Endothelial cell (in vitro differentiated cells): ENCODE results near the gene TNFRSF8. TPM values are rescaled to one million over a fixed set of nuclear protein-coding genes. Genes with fewer than 3 reads are reported as not detected.
"Not testable (repeated sequence)": the region's sequence is repeated elsewhere in the genome, so short reads cannot be mapped to it uniquely, and the experiment has no call there.

Source experiments
- DNase-seq: peaks from one replicate; pipeline ENCODE4 v3.0.0; 2021; ENCODE audit warnings: low spot score
- H3K27ac Mint-ChIP-seq: one replicate; pipeline ENCODE4 v1.8.0; 2021; ENCODE audit warnings: mixed read lengths, inconsistent platforms; ENCODE audit not compliant: unreplicated experiment
- H3K27me3 Mint-ChIP-seq: one replicate; pipeline ENCODE4 v1.8.0; 2021; ENCODE audit warnings: mild to moderate bottlenecking, moderate library complexity, mixed read lengths, inconsistent platforms; ENCODE audit not compliant: unreplicated experiment
- H3K36me3 Mint-ChIP-seq: one replicate; pipeline ENCODE4 v1.8.0; 2021; ENCODE audit warnings: mild to moderate bottlenecking, low read depth, mixed read lengths, inconsistent platforms; ENCODE audit not compliant: unreplicated experiment
- H3K4me1 Mint-ChIP-seq: one replicate; pipeline ENCODE4 v1.8.0; 2021; ENCODE audit warnings: mild to moderate bottlenecking, mixed read lengths, inconsistent platforms; ENCODE audit not compliant: unreplicated experiment
- H3K4me3 Mint-ChIP-seq: one replicate; pipeline ENCODE4 v1.8.0; 2021; ENCODE audit warnings: mild to moderate bottlenecking, mixed read lengths, inconsistent platforms; ENCODE audit not compliant: unreplicated experiment
- H3K9me3 Mint-ChIP-seq: one replicate; pipeline ENCODE4 v1.8.0; 2021; ENCODE audit warnings: mixed read lengths, inconsistent platforms; ENCODE audit not compliant: unreplicated experiment
- CTCF ChIP-seq: fragments of 200-600 bp; sonication (generic); IDR thresholded peaks from one replicate; pipeline ENCODE4 v1.5.0; 2021; ENCODE audit warnings: antibody characterized with exemption; ENCODE audit not compliant: unreplicated experiment
- total RNA-seq: library from RNA; stranded (reverse); fragmentation: NEBNext Ultra II Directional; extraction: Animal tissue kit (Norgen Biotek cat#: 25700); gene quantifications from one replicate; pipeline ENCODE4 v1.2.1, GENCODE V29; 2021; ENCODE audit not compliant: unreplicated experiment

TNFRSF8 gene
- total RNA-seq, 1 donor from 2014 or later: 1.9 TPM

GRCh38 chr1:12032161-12032621 is 30.9 kb upstream of the TNFRSF8 start:
- H3K4me3 Mint-ChIP-seq: no peak overlapping the region
- no peaks in the 10 kb centered on the region for H3K9me3 Mint-ChIP-seq
- peaks cover 11% of the 10 kb centered on the region for H3K4me1 Mint-ChIP-seq
- no peak for TF ChIP-seq CTCF
- no peak overlapping the region for H3K27ac Mint-ChIP-seq
- H3K36me3 Mint-ChIP-seq: peaks cover 14% of the 10 kb centered on the region
- peaks cover under 1% of the 10 kb centered on the region for H3K27me3 Mint-ChIP-seq
- no peak for DNase-seq

- not testable (repeated sequence) for DNase-seq, H3K4me1 Mint-ChIP-seq, H3K27ac Mint-ChIP-seq, H3K4me3 Mint-ChIP-seq, H3K36me3 Mint-ChIP-seq, H3K9me3 Mint-ChIP-seq, H3K27me3 Mint-ChIP-seq
Observed at GRCh38 chr1:12033441-12033840, 29.7 kb upstream of the TNFRSF8 start.

- no peaks in the 10 kb centered on the region for H3K9me3 Mint-ChIP-seq
- no peak overlapping the region for H3K27ac Mint-ChIP-seq
- H3K4me3 Mint-ChIP-seq: no peak overlapping the region
- H3K27me3 Mint-ChIP-seq: peaks cover 2% of the 10 kb centered on the region
- H3K4me1 Mint-ChIP-seq: peaks cover 7% of the 10 kb centered on the region
- no peak for DNase-seq
- TF ChIP-seq CTCF: no peak
- no peaks in the 10 kb centered on the region for H3K36me3 Mint-ChIP-seq
Observed at GRCh38 chr1:12034381-12034801, 28.7 kb upstream of the TNFRSF8 start.

- peak overlapping the region; percentile 13 for H3K4me3 Mint-ChIP-seq
- no peaks in the 10 kb centered on the region for H3K36me3 Mint-ChIP-seq
- H3K27ac Mint-ChIP-seq: no peak overlapping the region
- peaks cover 7% of the 10 kb centered on the region for H3K4me1 Mint-ChIP-seq
- TF ChIP-seq CTCF: no peak
- DNase-seq: no peak
- H3K9me3 Mint-ChIP-seq: no peaks in the 10 kb centered on the region
- peaks cover 2% of the 10 kb centered on the region for H3K27me3 Mint-ChIP-seq
Observed at GRCh38 chr1:12035312-12035711, 27.8 kb upstream of the TNFRSF8 start.

GRCh38 chr1:12037486-12038355 is 25.4 kb upstream of the TNFRSF8 start:
- Mint-ChIP-seq H3K27ac (no peak overlapping the region), H3K4me3 (no peak overlapping the region), H3K36me3 (no peaks in the 10 kb centered on the region), H3K27me3 (peaks cover 2% of the 10 kb centered on the region), H3K9me3 (no peaks in the 10 kb centered on the region), H3K4me1 (peaks cover 7% of the 10 kb centered on the region)
- DNase-seq: no peak
- TF ChIP-seq CTCF: no peak
